ENCODE measurements around the gene VEZF1. TPM values are rescaled to one million over a fixed set of nuclear protein-coding genes. Genes with fewer than 3 reads are reported as not detected.

The VEZF1 gene
- polyA plus RNA-seq, 2 of the 4 experiments (the other 2 are of a cell fraction) = 50.3 to 57.7 TPM

- CTCF ChIA-PET = interaction anchor here (1.0 to 26.8 kb wide), 8 partner anchors 7 to 105 kb away, joined by 3 to 386 read pairs (median 4); partner anchors contain the start of genes CUEDC1 and VEZF1
- FAIRE-seq (no peak), DNase-seq (ENCODE audit: low read depth in 1 of 2, low spot score in 1 of 2) (no peak), ATAC-seq (no peak)
- TF ChIP-seq HOXA7 (CRISPR knock-in tag; IDR thresholded peaks at IDR 0.05) (no peak), PHF8 (IDR thresholded peaks at IDR 0.05; ENCODE audit: borderline replicate concordance, low read depth) (no peak), NPAS2 (CRISPR knock-in tag; IDR thresholded peaks at IDR 0.05; ENCODE audit: borderline replicate concordance) (no peak), FOSL2 (IDR thresholded peaks at IDR 0.05) (no peak), FOSL2 (CRISPR knock-in tag; IDR thresholded peaks at IDR 0.05) (no peak), ZNF302 (CRISPR knock-in tag; IDR thresholded peaks at IDR 0.05) (no peak), HMGXB4 (CRISPR knock-in tag; IDR thresholded peaks at IDR 0.05; ENCODE audit: borderline replicate concordance) (no peak), TP53 (CRISPR knock-in tag; IDR thresholded peaks at IDR 0.05) (no peak), CTCF (IDR thresholded peaks at IDR 0.05) (no peak), ZFP36 (IDR thresholded peaks at IDR 0.05; ENCODE audit: borderline replicate concordance, partially characterized antibody) (no peak), MAFK (IDR thresholded peaks at IDR 0.05; ENCODE audit: partially characterized antibody) (no peak), HDAC2 (IDR thresholded peaks at IDR 0.05) (no peak), JUN (IDR thresholded peaks at IDR 0.05) (no peak), PBX3 (IDR thresholded peaks at IDR 0.05) (no peak), BHLHE40 (IDR thresholded peaks at IDR 0.05; ENCODE audit: low read depth, low read length) (no peak), FOXS1 (CRISPR knock-in tag; IDR thresholded peaks at IDR 0.05) (no peak), KDM1A (IDR thresholded peaks at IDR 0.05; ENCODE audit: low read depth) (no peak), JUNB (IDR thresholded peaks at IDR 0.05) (no peak), POLR2A (IDR thresholded peaks at IDR 0.05; ENCODE audit: low read length) (no peak), ELK1 (IDR thresholded peaks at IDR 0.05; ENCODE audit: low read depth, low read length) (no peak)
- peak overlapping the region; percentile 4 to 45; a peak in 3 of 6 replicates for H3K27ac ChIP-seq
- no peak overlapping the region for H3K4me3 ChIP-seq
- 81% methylated on average over 8 of the region's 8 CpGs for WGBS (ENCODE audit: missing lambda C conversion rate)
- no peak overlapping the region for H3K4me2 ChIP-seq
- no peaks in the 10 kb centered on the region for H3K9me3 ChIP-seq
- POLR2A ChIA-PET = no interaction called here
- peaks cover 26% of the 10 kb centered on the region for H3K4me1 ChIP-seq
These were observed 25.5 kb downstream of the VEZF1 start for GRCh38 chr17:57962279-57963148.

- POLR2A ChIA-PET = no interaction called here
- no peak for TF ChIP-seq USF2 (IDR thresholded peaks at IDR 0.05)
- TF ChIP-seq ZFP36 (IDR thresholded peaks at IDR 0.05; ENCODE audit: borderline replicate concordance, partially characterized antibody) = no peak
- no peak for TF ChIP-seq ZSCAN20 (CRISPR knock-in tag; IDR thresholded peaks at IDR 0.05)
- no peak for TF ChIP-seq HOXB5 (CRISPR knock-in tag; IDR thresholded peaks at IDR 0.05)
- no peak for TF ChIP-seq CTCF (IDR thresholded peaks at IDR 0.05)
- TF ChIP-seq NPAS2 (CRISPR knock-in tag; IDR thresholded peaks at IDR 0.05; ENCODE audit: borderline replicate concordance) = no peak
- TF ChIP-seq KDM5A (IDR thresholded peaks at IDR 0.05) = no peak
- TF ChIP-seq MAX (IDR thresholded peaks at IDR 0.05) = no peak
- no peak for TF ChIP-seq NFE2L2 (conservative IDR thresholded peaks at IDR 0.05; ENCODE audit: low read length)
- TF ChIP-seq RAD21 (conservative IDR thresholded peaks at IDR 0.05 in 1 of 2, IDR thresholded peaks at IDR 0.05 in 1 of 2) = no peak
- TF ChIP-seq TP53 (CRISPR knock-in tag; IDR thresholded peaks at IDR 0.05) = no peak
- TF ChIP-seq MAFK (IDR thresholded peaks at IDR 0.05; ENCODE audit: partially characterized antibody) = no peak
These were observed 28.1 kb downstream of the VEZF1 start for GRCh38 chr17:57959929-57960328.

More at GRCh38 chr17:57959929-57960328, 28.1 kb downstream of the VEZF1 start:
- 93% methylated on average over 6 of the region's 6 CpGs for WGBS (ENCODE audit: missing lambda C conversion rate)
- peak overlapping the region; percentile 50; the same call in 2 of the 3 replicates for H3K4me2 ChIP-seq
- peak overlapping the region; percentile 32 to 60 for H3K27ac ChIP-seq
- H3K4me3 ChIP-seq = no peak overlapping the region
- peaks cover 45% of the 10 kb centered on the region for H3K4me1 ChIP-seq
- CTCF ChIA-PET = interaction anchor here (1.2 to 26.8 kb wide), 8 partner anchors 11 to 102 kb away, joined by 3 to 386 read pairs (median 12); partner anchors contain the start of gene VEZF1
- FAIRE-seq (peak; percentile 13), ATAC-seq (no peak), DNase-seq (ENCODE audit: low read depth in 1 of 2, low spot score in 1 of 2) (no peak)
- no peaks in the 10 kb centered on the region for H3K9me3 ChIP-seq

Measured in A549 (cell line).